Activated CD4-positive, alpha-beta memory T cell treated with anti-CD3 and anti-CD28 coated beads for 36 hours (primary cell): ENCODE measurements around the gene ARMH3. TPM values are rescaled to one million over a fixed set of nuclear protein-coding genes. Genes with fewer than 3 reads are reported as not detected.

Experiments used
- CTCF ChIA-PET: fragments of 350-600 bp; sonication (Branson Sonifier 250); formaldehyde crosslinking; loops from one replicate; lab custom pipeline; 2021; ENCODE audit warnings: antibody characterized with exemption, inconsistent platforms; lab: Charles Lee
- POLR2A ChIA-PET: fragments of 350-600 bp; sonication (Branson Sonifier 250); formaldehyde crosslinking; loops from one replicate; lab custom pipeline; 2021; ENCODE audit warnings: antibody characterized with exemption; lab: Charles Lee
- DNase-seq: peaks from one replicate; pipeline ENCODE4 v3.0.0-alpha.2; 2020
- H3K27ac Mint-ChIP-seq: one replicate; pipeline ENCODE4 v1.8.0; 2021; ENCODE audit warnings: mixed read lengths
- H3K27me3 Mint-ChIP-seq: one replicate; pipeline ENCODE4 v1.8.0; 2021; ENCODE audit warnings: mixed read lengths
- H3K36me3 Mint-ChIP-seq: one replicate; pipeline ENCODE4 v1.8.0; 2021; ENCODE audit warnings: mixed read lengths
- H3K4me1 Mint-ChIP-seq: one replicate; pipeline ENCODE4 v1.8.0; 2021; ENCODE audit warnings: low read depth, mixed read lengths
- H3K4me3 Mint-ChIP-seq: one replicate; pipeline ENCODE4 v1.8.0; 2021; ENCODE audit warnings: mild to moderate bottlenecking, mixed read lengths
- H3K9me3 Mint-ChIP-seq: one replicate; pipeline ENCODE4 v1.8.0; 2021; ENCODE audit warnings: mixed read lengths
- intact Hi-C: fragments of 100-400 bp; cut with micrococcal nuclease; formaldehyde crosslinking; loops from one replicate; pipeline ENCODE4 v1.15.1; 2023
- total RNA-seq, 2 experiments: library from RNA; stranded (reverse); gene quantifications; one replicate each; pipeline ENCODE4 v1.2.3, GENCODE V29; 2021

The ARMH3 gene
- total RNA-seq, 2 experiments from 2014 or later, result 16.1 to 18.8 TPM

DNA sequence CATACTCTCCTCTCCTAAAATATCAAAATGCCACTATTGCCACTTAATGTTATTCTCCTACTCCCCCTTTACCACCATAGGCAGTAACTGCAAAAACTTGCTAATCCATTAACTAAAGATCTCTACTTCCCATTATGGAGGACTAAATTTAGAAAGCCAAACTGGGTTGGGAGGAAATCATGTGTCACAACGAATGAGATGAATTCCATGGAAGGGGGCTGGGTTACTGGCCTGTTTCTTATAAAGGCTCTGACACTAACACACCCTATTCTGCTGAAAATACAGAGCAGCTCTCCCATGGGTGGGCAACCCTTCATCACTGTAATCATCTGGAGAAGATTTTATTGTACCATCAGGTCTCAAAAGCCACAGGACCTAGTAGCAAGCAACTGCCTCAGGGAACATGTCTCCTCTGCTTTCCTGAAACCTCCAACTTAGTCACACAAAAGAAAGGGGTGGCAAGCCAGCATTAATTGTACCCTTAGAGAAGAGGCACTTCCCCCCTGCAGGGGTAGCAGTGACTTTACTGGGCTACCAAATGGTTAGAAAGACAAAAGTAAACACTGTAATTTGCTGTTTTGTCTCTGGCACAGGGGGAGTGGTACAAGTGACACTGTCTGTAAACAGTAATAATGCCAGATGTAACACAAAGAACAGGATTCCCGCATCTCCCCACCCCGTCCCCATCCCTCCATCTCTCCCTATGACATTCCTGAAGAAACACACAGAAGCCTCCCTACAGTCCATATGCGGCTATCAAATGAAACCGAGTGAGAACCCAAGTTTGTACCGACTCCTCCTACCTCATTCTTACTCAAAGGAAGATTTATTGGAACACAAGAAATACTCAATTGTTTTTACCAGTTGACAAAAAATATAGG, 81.6 kb downstream of the ARMH3 start:
- H3K27ac Mint-ChIP-seq, result peak overlapping the region; percentile 62
- peaks cover 19% of the 10 kb centered on the region for H3K36me3 Mint-ChIP-seq
- ChIA-PET CTCF (interaction anchor here (0.6 to 1.0 kb wide), 2 partner anchors 9 to 45 kb away, joined by 3 read pairs; no protein-coding TSS in a partner anchor), POLR2A (no interaction called here)
- intact Hi-C loops, result no loop called here
- no peaks in the 10 kb centered on the region for H3K27me3 Mint-ChIP-seq
- H3K9me3 Mint-ChIP-seq, result no peaks in the 10 kb centered on the region
- DNase-seq, result no peak
- peaks cover 30% of the 10 kb centered on the region for H3K4me1 Mint-ChIP-seq
- no peak overlapping the region for H3K4me3 Mint-ChIP-seq

DNA sequence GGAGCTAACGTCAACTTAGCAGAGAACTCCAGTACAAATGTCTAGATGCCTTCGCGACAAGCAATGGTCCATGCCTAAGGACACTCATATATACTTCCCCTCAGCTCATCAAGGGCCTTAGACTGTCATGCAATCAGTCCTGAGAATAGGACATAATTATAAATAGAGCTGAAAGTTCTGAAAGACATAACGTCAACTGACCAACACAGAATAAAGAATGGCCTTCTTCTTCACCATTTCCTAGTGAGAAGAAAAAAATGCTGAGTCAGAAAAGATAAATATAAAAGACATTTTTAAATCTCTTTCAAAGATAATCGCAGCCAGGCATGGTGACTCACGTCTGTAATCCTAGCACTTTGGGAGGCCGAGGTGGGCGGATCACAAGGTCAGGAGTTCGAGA, 83.2 kb downstream of the ARMH3 start:
- intact Hi-C loops, result no loop called here
- Mint-ChIP-seq H3K36me3 (peaks cover 16% of the 10 kb centered on the region), H3K4me1 (peaks cover 43% of the 10 kb centered on the region), H3K4me3 (no peak overlapping the region), H3K9me3 (no peaks in the 10 kb centered on the region), H3K27ac (no peak overlapping the region), H3K27me3 (no peaks in the 10 kb centered on the region)
- POLR2A ChIA-PET, result no interaction called here
- CTCF ChIA-PET, result interaction anchor here (3.4 kb wide), 1 partner anchor 132 kb away, joined by 15 read pairs; no protein-coding TSS in a partner anchor
- DNase-seq, result no peak

- peaks cover 40% of the 10 kb centered on the region for H3K4me1 Mint-ChIP-seq
- intact Hi-C loops, result no loop called here
- ChIA-PET CTCF (interaction anchor here (1.2 to 1.9 kb wide), 3 partner anchors 40 to 89 kb away, joined by 3 to 4 read pairs (median 4); no protein-coding TSS in a partner anchor), POLR2A (no interaction called here)
- no peaks in the 10 kb centered on the region for H3K27me3 Mint-ChIP-seq
- no peaks in the 10 kb centered on the region for H3K9me3 Mint-ChIP-seq
- H3K4me3 Mint-ChIP-seq, result no peak overlapping the region
- peaks cover 18% of the 10 kb centered on the region for H3K36me3 Mint-ChIP-seq
- no peak for DNase-seq
- H3K27ac Mint-ChIP-seq, result peak overlapping the region; percentile 69
Measured at GRCh38 chr10:101969412-101969922, 86.5 kb downstream of the ARMH3 start.

DNA sequence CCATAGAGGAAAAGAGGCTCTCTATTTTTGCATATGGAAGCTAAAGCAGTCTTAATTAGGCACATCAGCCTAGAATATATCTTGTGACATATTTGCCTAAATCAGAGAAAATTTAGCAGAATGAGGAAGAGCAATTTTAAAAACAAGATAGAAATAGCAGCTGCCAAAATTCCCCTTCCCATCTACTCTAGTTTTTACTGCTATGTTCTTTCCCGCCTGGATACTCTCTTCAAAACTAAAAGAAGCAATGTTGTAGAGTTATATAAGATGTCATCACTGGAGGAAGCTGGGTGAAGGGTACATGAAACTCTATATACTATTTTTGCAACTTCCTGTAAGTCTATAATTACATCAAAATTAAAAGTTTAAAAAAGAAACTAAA, 87.0 kb downstream of the ARMH3 start:
- POLR2A ChIA-PET, result no interaction called here
- Mint-ChIP-seq H3K4me1 (peaks cover 35% of the 10 kb centered on the region), H3K36me3 (peaks cover 18% of the 10 kb centered on the region), H3K27me3 (no peaks in the 10 kb centered on the region), H3K27ac (peak overlapping the region; percentile 69), H3K9me3 (no peaks in the 10 kb centered on the region), H3K4me3 (no peak overlapping the region)
- CTCF ChIA-PET, result interaction anchor here (1.2 to 1.9 kb wide), 3 partner anchors 40 to 89 kb away, joined by 3 to 4 read pairs (median 4); no protein-coding TSS in a partner anchor
- intact Hi-C loops, result no loop called here
- DNase-seq, result no peak

DNA sequence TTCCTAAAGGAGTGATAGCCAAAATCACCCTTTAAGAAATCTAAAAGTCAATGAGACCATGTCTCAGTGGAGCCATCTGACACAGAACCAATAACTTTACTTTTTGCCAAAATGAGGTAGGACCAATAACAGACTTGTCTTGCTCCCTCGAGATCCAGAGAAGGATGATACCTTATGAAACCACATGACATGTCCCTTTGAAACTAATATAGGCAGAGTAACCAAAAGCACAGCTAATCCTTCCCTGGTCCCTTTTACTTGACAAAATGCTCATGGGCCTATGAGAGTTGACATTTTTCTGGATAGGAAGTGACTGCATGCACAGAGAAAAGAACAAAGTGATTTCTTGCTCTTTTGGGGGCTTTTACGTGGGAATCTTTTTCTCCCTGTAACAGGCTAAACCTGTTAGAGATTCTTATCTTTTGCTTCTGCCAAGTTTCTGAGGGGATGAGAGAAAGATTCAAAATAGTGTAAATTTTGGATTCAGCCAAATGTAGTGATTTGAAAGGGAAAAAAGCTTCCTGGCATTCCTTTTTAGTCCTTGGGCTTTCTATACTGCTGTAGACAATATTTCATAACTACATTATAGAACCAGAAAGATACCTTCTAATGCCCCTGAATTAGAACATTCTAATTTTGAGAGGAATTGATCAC, 87.6 kb downstream of the ARMH3 start:
- intact Hi-C loops, result no loop called here
- H3K4me1 Mint-ChIP-seq, result peaks cover 29% of the 10 kb centered on the region
- H3K9me3 Mint-ChIP-seq, result no peaks in the 10 kb centered on the region
- ChIA-PET POLR2A (no interaction called here), CTCF (interaction anchor here (1.3 to 1.9 kb wide), 2 partner anchors 42 to 88 kb away, joined by 4 read pairs; no protein-coding TSS in a partner anchor)
- H3K27ac Mint-ChIP-seq, result no peak overlapping the region
- no peaks in the 10 kb centered on the region for H3K27me3 Mint-ChIP-seq
- H3K36me3 Mint-ChIP-seq, result peaks cover 18% of the 10 kb centered on the region
- no peak overlapping the region for H3K4me3 Mint-ChIP-seq
- no peak for DNase-seq

DNA sequence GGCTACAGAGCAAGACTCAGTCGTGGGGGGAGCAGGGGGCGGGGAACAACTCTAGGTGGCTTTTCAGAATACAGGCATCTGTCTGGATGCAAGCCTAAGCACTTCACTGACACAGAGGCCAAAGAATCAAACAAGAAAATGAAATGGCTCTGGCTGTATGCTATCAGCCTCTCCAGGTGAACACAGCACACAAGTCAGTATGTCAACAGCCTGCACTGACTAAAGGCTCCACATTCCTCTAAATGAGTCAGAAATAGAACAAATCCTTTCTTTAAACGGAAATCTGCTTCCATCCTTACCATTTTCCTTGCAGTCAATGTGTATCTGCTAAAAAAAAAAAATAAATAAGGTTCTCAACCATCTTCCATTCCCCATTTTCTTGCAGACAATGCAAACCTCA, 88.3 kb downstream of the ARMH3 start:
- Mint-ChIP-seq H3K9me3 (no peaks in the 10 kb centered on the region), H3K36me3 (peaks cover 18% of the 10 kb centered on the region), H3K4me3 (no peak overlapping the region), H3K27me3 (no peaks in the 10 kb centered on the region), H3K27ac (no peak overlapping the region), H3K4me1 (peaks cover 27% of the 10 kb centered on the region)
- intact Hi-C loops, result no loop called here
- POLR2A ChIA-PET, result no interaction called here
- DNase-seq, result no peak
- CTCF ChIA-PET, result interaction anchor here (1.9 kb wide), 1 partner anchor 88 kb away, joined by 4 read pairs; no protein-coding TSS in a partner anchor

DNA sequence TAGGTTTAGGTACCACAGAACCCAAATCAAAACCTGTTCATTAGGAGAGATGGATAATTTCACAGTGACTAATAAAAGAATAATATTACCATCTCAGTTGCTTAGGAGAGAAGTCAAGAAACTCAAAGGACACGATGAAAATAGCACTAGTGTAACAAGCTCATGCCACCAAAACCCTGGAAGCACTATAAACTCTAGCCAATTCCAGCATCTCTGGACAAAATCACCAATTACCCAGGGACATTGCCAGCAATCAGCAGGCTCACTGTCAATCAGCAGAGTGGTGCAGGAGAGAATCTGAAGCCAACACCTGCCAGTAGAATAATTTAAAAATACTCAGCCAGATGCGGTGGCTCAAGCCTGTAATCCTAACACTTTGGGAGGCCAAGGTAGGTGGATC, 88.9 kb downstream of the ARMH3 start:
- intact Hi-C loops, result no loop called here
- Mint-ChIP-seq H3K4me3 (no peak overlapping the region), H3K27ac (no peak overlapping the region), H3K4me1 (peaks cover 27% of the 10 kb centered on the region), H3K36me3 (peaks cover 18% of the 10 kb centered on the region), H3K27me3 (no peaks in the 10 kb centered on the region), H3K9me3 (no peaks in the 10 kb centered on the region)
- ChIA-PET POLR2A (no interaction called here), CTCF (interaction anchor here (0.8 kb wide), 1 partner anchor 126 kb away, joined by 4 read pairs; no protein-coding TSS in a partner anchor)
- no peak for DNase-seq

- Mint-ChIP-seq H3K27ac (no peak overlapping the region), H3K36me3 (peaks cover 10% of the 10 kb centered on the region), H3K4me3 (no peak overlapping the region), H3K9me3 (no peaks in the 10 kb centered on the region), H3K4me1 (peaks cover 21% of the 10 kb centered on the region), H3K27me3 (no peaks in the 10 kb centered on the region)
- DNase-seq, result no peak
- intact Hi-C loops, result no loop called here
- ChIA-PET CTCF (no interaction called here), POLR2A (no interaction called here)
Measured at GRCh38 chr10:101965075-101965765, 90.8 kb downstream of the ARMH3 start.

DNA sequence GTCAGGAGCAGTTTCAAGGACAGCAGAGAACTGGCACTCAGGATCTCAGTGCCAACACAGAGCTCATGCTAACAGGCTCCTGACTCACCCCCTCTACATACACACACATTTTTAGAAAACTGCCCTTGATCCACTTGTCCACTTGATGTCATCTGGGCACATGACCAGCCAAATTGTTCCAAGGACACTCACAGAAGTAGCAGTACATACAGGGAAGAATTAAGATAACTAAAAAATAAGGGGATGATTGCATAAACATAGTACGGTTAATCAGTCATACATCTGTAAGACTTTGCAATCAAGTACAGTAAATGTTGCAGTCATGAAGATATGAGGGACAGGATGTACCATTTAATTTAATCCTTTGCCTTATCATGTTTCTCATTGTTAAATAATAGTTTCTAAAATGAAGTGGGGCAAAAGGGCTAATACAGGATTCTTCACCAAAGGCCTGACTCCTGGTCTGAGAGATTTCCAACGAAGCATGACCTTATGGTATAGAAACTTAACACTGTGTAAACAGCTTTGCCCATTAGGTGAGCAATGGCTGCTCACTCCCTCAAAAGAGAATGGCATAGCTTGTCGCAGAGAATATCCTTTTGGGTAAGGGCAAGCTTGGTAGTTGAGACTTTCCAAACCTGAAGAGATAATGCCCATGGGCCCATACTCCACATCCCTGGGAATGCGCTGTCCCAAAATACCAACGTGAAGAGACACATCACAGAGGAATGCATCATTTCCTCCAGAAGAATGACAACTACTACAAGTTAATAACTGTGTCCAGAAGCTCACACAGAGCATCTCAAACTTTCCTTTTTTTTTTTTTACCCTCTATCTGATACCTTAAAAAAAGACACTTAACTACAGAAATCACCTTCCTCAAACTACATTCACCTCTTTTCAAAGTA, 94.1 kb downstream of the ARMH3 start:
- H3K27ac Mint-ChIP-seq, result no peak overlapping the region
- H3K27me3 Mint-ChIP-seq, result no peaks in the 10 kb centered on the region
- CTCF ChIA-PET, result interaction anchor here (0.6 to 0.8 kb wide), 2 partner anchors 121 to 216 kb away, joined by 3 read pairs; no protein-coding TSS in a partner anchor
- POLR2A ChIA-PET, result interaction anchor here (0.6 kb wide), 1 partner anchor 671 kb away, joined by 3 read pairs; no protein-coding TSS in a partner anchor
- DNase-seq, result no peak
- intact Hi-C loops, result no loop called here
- H3K4me1 Mint-ChIP-seq, result no peaks in the 10 kb centered on the region
- H3K4me3 Mint-ChIP-seq, result no peak overlapping the region
- no peaks in the 10 kb centered on the region for H3K9me3 Mint-ChIP-seq
- peaks cover 8% of the 10 kb centered on the region for H3K36me3 Mint-ChIP-seq

DNA sequence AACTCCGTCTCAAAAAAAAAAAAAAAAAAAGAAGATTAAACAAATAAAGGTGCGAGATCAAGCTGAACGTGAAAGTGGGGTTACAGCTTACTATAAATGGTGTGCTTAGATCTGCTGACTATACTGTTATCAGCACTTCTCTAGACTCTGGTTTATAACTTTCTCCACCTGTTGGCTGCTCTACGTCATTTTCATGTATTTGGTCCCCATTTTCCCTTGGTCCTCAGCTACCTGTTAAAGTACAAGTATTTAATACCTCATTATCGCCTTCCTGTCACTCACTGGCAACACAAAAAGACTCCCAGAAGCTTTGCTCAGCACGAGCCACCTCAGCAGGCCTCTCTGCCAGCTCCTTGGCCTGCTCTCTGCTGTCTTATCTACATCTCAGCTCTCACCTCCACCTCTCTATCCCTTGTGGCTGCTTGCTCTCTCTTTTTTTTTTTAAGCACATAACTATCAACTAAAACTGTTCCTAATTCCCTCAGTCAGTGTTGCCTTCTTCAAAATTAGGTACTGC, 95.0 kb downstream of the ARMH3 start:
- H3K4me3 Mint-ChIP-seq, result no peak overlapping the region

More for the DNA sequence above, 95.0 kb downstream of the ARMH3 start:
- DNase-seq, result no peak
- Mint-ChIP-seq H3K4me1 (no peaks in the 10 kb centered on the region), H3K36me3 (peaks cover 14% of the 10 kb centered on the region), H3K27ac (no peak overlapping the region), H3K9me3 (no peaks in the 10 kb centered on the region), H3K27me3 (no peaks in the 10 kb centered on the region)
- intact Hi-C loops, result no loop called here
- POLR2A ChIA-PET, result no interaction called here
- CTCF ChIA-PET, result interaction anchor here (0.6 to 1.4 kb wide), 4 partner anchors 49 to 546 kb away, joined by 3 read pairs; no protein-coding TSS in a partner anchor
